Smooth muscle cell (in vitro differentiated cells): ENCODE results near the gene SUV39H1. TPM values are rescaled to one million over a fixed set of nuclear protein-coding genes. Genes with fewer than 3 reads are reported as not detected.

Experiments used
- DNase-seq: peaks from one replicate; lab custom pipeline; 2025; ENCODE audit not compliant: unreplicated experiment; lab: John Stamatoyannopoulos, UW
- H2AFZ ChIP-seq: fragments of 200-600 bp; sonication (generic); 2 replicates; pipeline ENCODE4 v1.6.0; 2016; ENCODE audit warnings: antibody characterized with exemption, low read depth, mild to moderate bottlenecking
- H3F3A ChIP-seq: fragments of 200-600 bp; sonication (generic); 2 replicates; pipeline ENCODE4 v1.6.0; 2017; ENCODE audit warnings: antibody characterized with exemption, low read depth
- H3K27ac ChIP-seq: fragments of 200-600 bp; sonication (generic); 2 replicates; pipeline ENCODE4 v1.5.1; 2016; ENCODE audit warnings: low read depth, mild to moderate bottlenecking
- H3K27me3 ChIP-seq: fragments of 200-600 bp; sonication (generic); 2 replicates; pipeline ENCODE4 v1.6.1; 2016; ENCODE audit warnings: low read depth, mild to moderate bottlenecking
- H3K36me3 ChIP-seq: fragments of 200-600 bp; sonication (generic); 2 replicates; pipeline ENCODE4 v1.5.1; 2016; ENCODE audit warnings: low read depth
- H3K4me1 ChIP-seq: fragments of 200-600 bp; sonication (generic); 2 replicates; pipeline ENCODE4 v1.5.1; 2016; ENCODE audit warnings: low read depth
- H3K4me2 ChIP-seq: fragments of 200-600 bp; sonication (generic); 2 replicates; pipeline ENCODE4 v1.6.0; 2016; ENCODE audit warnings: mild to moderate bottlenecking
- H3K4me3 ChIP-seq: fragments of 200-600 bp; sonication (generic); 2 replicates; pipeline ENCODE4 v1.5.1; 2016; ENCODE audit warnings: mild to moderate bottlenecking
- H3K79me2 ChIP-seq: fragments of 200-600 bp; sonication (generic); 2 replicates; pipeline ENCODE4 v1.6.0; 2016; ENCODE audit warnings: low read depth, mild to moderate bottlenecking
- H3K9ac ChIP-seq: fragments of 200-600 bp; sonication (generic); 2 replicates; pipeline ENCODE4 v1.6.0; 2016; ENCODE audit warnings: low read depth
- H3K9me3 ChIP-seq: fragments of 200-600 bp; sonication (generic); replicated peaks from 2 replicates; pipeline ENCODE4 v1.5.1; 2016; ENCODE audit warnings: low read depth
- H4K20me1 ChIP-seq: fragments of 200-600 bp; sonication (generic); 2 replicates; pipeline ENCODE4 v1.6.0; 2016; ENCODE audit warnings: low read depth
- CTCF ChIP-seq: fragments of 200-600 bp; sonication (generic); IDR thresholded peaks from 2 replicates; pipeline ENCODE4 v1.5.1; 2017; ENCODE audit warnings: borderline replicate concordance, mild to moderate bottlenecking, antibody characterized with exemption; ENCODE audit not compliant: insufficient read depth, poor library complexity, severe bottlenecking
- WGBS: methylation state at CpG from one replicate; pipeline ENCODE4 v1.1.7; 2016; ENCODE audit warnings: low lambda C conversion rate; 5-methylcytosine and 5-hydroxymethylcytosine counted together
- polyA plus RNA-seq: library from polyadenylated mRNA; unstranded; fragments of >200 nt; fragmentation: Nextera tagmentation; extraction: Ambion mirVana; gene quantifications from 2 replicates; pipeline ENCODE4 v1.2.1, GENCODE V29; 2016
- total RNA-seq: library from RNA; depleted of rRNA; stranded (reverse); fragments of >200 nt; gene quantifications from 2 replicates; pipeline ENCODE4 v1.2.3, GENCODE V29; 2014

Gene SUV39H1
- total and polyA plus RNA-seq, 2 experiments from 2014 or later: 2.7 to 7.7 TPM

GRCh38 chrX:48695534-48695896, 1.0 kb upstream of the SUV39H1 start:
- Histone ChIP-seq H3K9me3 (no peaks in the 10 kb centered on the region), H3K9ac (no peak overlapping the region), H3K4me2 (peak overlapping the region; percentile 87), H3K4me3 (peak overlapping the region; percentile 62), H2AFZ (no peak overlapping the region), H3K36me3 (no peaks in the 10 kb centered on the region), H3F3A (no peaks in the 10 kb centered on the region), H3K4me1 (no peaks in the 10 kb centered on the region), H3K27ac (no peak overlapping the region), H3K27me3 (no peaks in the 10 kb centered on the region), H3K79me2 (no peaks in the 10 kb centered on the region), H4K20me1 (no peaks in the 10 kb centered on the region)
- TF ChIP-seq CTCF: no peak
- no peak for DNase-seq
- 60% methylated on average over 14 of the region's 14 CpGs for WGBS

- H3F3A ChIP-seq: no peaks in the 10 kb centered on the region
- no peaks in the 10 kb centered on the region for H3K9me3 ChIP-seq
- peak overlapping the region; percentile 69 for H2AFZ ChIP-seq
- peak overlapping the region; percentile 77 for H3K9ac ChIP-seq
- H3K79me2 ChIP-seq: no peaks in the 10 kb centered on the region
- DNase-seq: no peak
- H3K27ac ChIP-seq: peak overlapping the region; percentile 56
- H3K4me1 ChIP-seq: no peaks in the 10 kb centered on the region
- 38% methylated on average over 8 of the region's 8 CpGs for WGBS
- H3K36me3 ChIP-seq: no peaks in the 10 kb centered on the region
- H4K20me1 ChIP-seq: no peaks in the 10 kb centered on the region
- H3K27me3 ChIP-seq: no peaks in the 10 kb centered on the region
- no peak for TF ChIP-seq CTCF
- peak overlapping the region; percentile 62 for H3K4me3 ChIP-seq
- H3K4me2 ChIP-seq: peak overlapping the region; percentile 87
These were observed 621 bp upstream of the SUV39H1 start for GRCh38 chrX:48695925-48696300.

GRCh38 chrX:48696909-48697727, 584 bp downstream of the SUV39H1 start:
- WGBS: 50% methylated on average over 18 of the region's 56 CpGs
- peak overlapping the region; percentile 39 for H3K9ac ChIP-seq
- H3K79me2 ChIP-seq: no peaks in the 10 kb centered on the region
- H2AFZ ChIP-seq: no peak overlapping the region
- H3K4me2 ChIP-seq: peak overlapping the region; percentile 87
- no peaks in the 10 kb centered on the region for H3K27me3 ChIP-seq
- no peak overlapping the region for H3K27ac ChIP-seq
- DNase-seq: no peak
- no peaks in the 10 kb centered on the region for H3K9me3 ChIP-seq
- no peak for TF ChIP-seq CTCF
- H3K36me3 ChIP-seq: no peaks in the 10 kb centered on the region
- H3K4me3 ChIP-seq: peak overlapping the region; percentile 62
- H3K4me1 ChIP-seq: no peaks in the 10 kb centered on the region
- H4K20me1 ChIP-seq: no peaks in the 10 kb centered on the region
- H3F3A ChIP-seq: no peaks in the 10 kb centered on the region

GRCh38 chrX:48698306-48698705, 1.8 kb downstream of the SUV39H1 start:
- DNase-seq: no peak
- Histone ChIP-seq H3K4me3 (no peak overlapping the region), H4K20me1 (no peaks in the 10 kb centered on the region), H3F3A (no peaks in the 10 kb centered on the region), H3K36me3 (no peaks in the 10 kb centered on the region), H3K9me3 (no peaks in the 10 kb centered on the region), H3K4me1 (no peaks in the 10 kb centered on the region), H2AFZ (no peak overlapping the region), H3K27ac (no peak overlapping the region), H3K27me3 (no peaks in the 10 kb centered on the region), H3K4me2 (no peak overlapping the region), H3K79me2 (no peaks in the 10 kb centered on the region), H3K9ac (no peak overlapping the region)
- no peak for TF ChIP-seq CTCF
- WGBS: 73% methylated on average over 5 of the region's 5 CpGs
